K562 (cell line): ENCODE measurements around the gene NEURL4. TPM values are rescaled to one million over a fixed set of nuclear protein-coding genes. Genes with fewer than 3 reads are reported as not detected.

Experiments used
- ATAC-seq: fragments of 200-7000 bp; cut with Tn5 transposase; 3 replicates; pipeline ENCODE4 v1.9.1; 2020; ENCODE audit warnings: moderate library complexity
- BruUV-seq: library from RNA; stranded (reverse); fragments of 400-500 nt; replicated peaks from 2 replicates; lab custom pipeline; 2021; lab: Mats Ljungman, UMichigan
- CTCF ChIA-PET: fragments of 300-600 bp; formaldehyde crosslinking; extraction: SDS; loops from one replicate; lab custom pipeline; 2021; ENCODE audit warnings: low intra/inter-chr PET ratio; lab: Yijun Ruan, JAX
- POLR2A ChIA-PET: fragments of 300-600, 350-650 bp; sonication (Branson Sonifier 250); formaldehyde crosslinking; extraction: SDS; loops from one replicate; lab custom pipeline; 2021; ENCODE audit warnings: antibody characterized with exemption, inconsistent platforms; lab: Yijun Ruan, JAX
- DNase-seq, 4 experiments: peaks; one replicate each; pipeline versions ENCODE4 v3.0.0 to v3.0.0-alpha.2; 2011 to 2018; ENCODE audit warnings: low spot score in 3 of 4, mixed read lengths in 3 of 4; ENCODE audit errors: extremely low read depth in 1 of 4
- FAIRE-seq: peaks from 2 replicates; lab custom pipeline; 2011; peaks lifted over from hg19 to GRCh38; lab: Jason Lieb, UNC
- H2AFZ ChIP-seq: 2 replicates; pipeline ENCODE4 v1.6.0; 2011; ENCODE audit warnings: low read depth, low read length, control low read depth, inconsistent platforms
- H3K27ac ChIP-seq: fragments of 200-600 bp; 3 replicates; pipeline ENCODE4 v1.8.0; 2011; ENCODE audit warnings: low read depth, mild to moderate bottlenecking, control low read depth, inconsistent platforms, low read length, moderate library complexity, mixed read lengths; ENCODE audit errors: extremely low read depth
- H3K27me3 ChIP-seq, 2 experiments: fragments of 300-600 bp in 1 of 2; 2 replicates in 1 of 2; 3 replicates in 1 of 2; pipeline versions ENCODE4 v1.6.0 to v1.8.0; 2011; ENCODE audit warnings: inconsistent platforms in 2 of 2, low read length in 2 of 2, mild to moderate bottlenecking in 1 of 2, mixed read lengths in 1 of 2, moderate library complexity in 1 of 2; ENCODE audit not compliant: control insufficient read depth in 2 of 2, insufficient read depth in 2 of 2
- H3K36me3 ChIP-seq: fragments of 300-600 bp; 3 replicates; pipeline ENCODE4 v1.8.0; 2011; ENCODE audit warnings: mild to moderate bottlenecking, low read length, inconsistent platforms; ENCODE audit not compliant: control insufficient read depth, insufficient read depth
- H3K4me1 ChIP-seq, 2 experiments: fragments of 200-600 bp in 1 of 2; replicated peaks in 1 of 2; 2 replicates in 1 of 2; 3 replicates in 1 of 2; pipeline versions ENCODE4 v1.5.1 to v1.8.0; 2011; ENCODE audit warnings: inconsistent platforms in 2 of 2, low read length in 2 of 2, mild to moderate bottlenecking in 1 of 2, mixed read lengths in 1 of 2, moderate library complexity in 1 of 2; ENCODE audit not compliant: control insufficient read depth in 2 of 2, insufficient read depth in 2 of 2
- H3K4me2 ChIP-seq: 2 replicates; pipeline ENCODE4 v1.6.1; 2011; ENCODE audit warnings: low read length, control low read depth, inconsistent platforms, mixed read lengths; ENCODE audit not compliant: insufficient read depth
- H3K4me3 ChIP-seq: fragments of 200-600 bp; sonication (generic), shearing (Covaris generic); 2 replicates; pipeline ENCODE4 v1.5.1; 2016; ENCODE audit warnings: control low read depth, inconsistent platforms
- H3K79me2 ChIP-seq: fragments of 200-600 bp; 3 replicates; pipeline ENCODE4 v1.8.0; 2011; ENCODE audit warnings: low read length, inconsistent platforms; ENCODE audit not compliant: control insufficient read depth, insufficient read depth
- H3K9ac ChIP-seq, 2 experiments: 2 replicates each; pipeline versions ENCODE4 v1.6.0 to v1.6.1; 2011; ENCODE audit warnings: low read depth in 2 of 2, low read length in 2 of 2, control low read depth in 1 of 2, inconsistent platforms in 1 of 2, mild to moderate bottlenecking in 1 of 2, mixed read lengths in 1 of 2; ENCODE audit not compliant: insufficient read depth in 1 of 2
- H3K9me1 ChIP-seq: one replicate; pipeline ENCODE4 v1.6.0; 2011; ENCODE audit warnings: inconsistent platforms, mild to moderate bottlenecking, low read length, moderate library complexity; ENCODE audit not compliant: control insufficient read depth, insufficient read depth
- H3K9me3 ChIP-seq: replicated peaks from 2 replicates; pipeline ENCODE4 v1.5.1; 2011; ENCODE audit warnings: low read depth, low read length, inconsistent platforms; ENCODE audit not compliant: control insufficient read depth, insufficient read depth
- H4K20me1 ChIP-seq: replicated peaks from 2 replicates; pipeline ENCODE4 v1.6.1; 2011; ENCODE audit warnings: low read length, inconsistent platforms, mixed read lengths; ENCODE audit not compliant: control insufficient read depth, insufficient read depth
- CEBPB ChIP-seq: fragments of 450-650 bp; IDR thresholded peaks from 2 replicates; pipeline ENCODE4 v1.6.1; 2016; ENCODE audit warnings: missing genetic modification characterization, missing compliant biosample characterization
- EGR1 ChIP-seq: fragments of 450-650 bp; conservative IDR thresholded peaks from 2 replicates; pipeline ENCODE4 v1.6.1; 2017; ENCODE audit warnings: mild to moderate bottlenecking
- JUN ChIP-seq, 2 experiments: sonication (generic) in 1 of 2; formaldehyde crosslinking in 1 of 2; IDR thresholded peaks; 2 replicates each; pipeline versions ENCODE4 v1.6.1 to v1.8.0; 2012 to 2022; ENCODE audit warnings: borderline replicate concordance in 2 of 2, mild to moderate bottlenecking in 2 of 2, improper control_type of control experiment in 1 of 2, low read depth in 1 of 2, low read length in 1 of 2, missing genetic modification reagents in 1 of 2
- KLF13 ChIP-seq: fragments of 450-650 bp; IDR thresholded peaks from 2 replicates; pipeline ENCODE4 v1.6.1; 2016; ENCODE audit warnings: missing genetic modification characterization, low read depth, mild to moderate bottlenecking, missing compliant biosample characterization, moderate library complexity, borderline replicate concordance
- L3MBTL2 ChIP-seq: fragments of 450-650 bp; IDR thresholded peaks from 2 replicates; pipeline ENCODE4 v1.6.1; 2016; ENCODE audit warnings: mild to moderate bottlenecking, moderate library complexity
- MCM2 ChIP-seq: fragments of 450-650 bp; IDR thresholded peaks from 2 replicates; pipeline ENCODE4 v1.6.1; 2017; ENCODE audit warnings: low read depth, mild to moderate bottlenecking
- NCOR1 ChIP-seq: fragments of 450-650 bp; IDR thresholded peaks from 2 replicates; pipeline ENCODE4 v1.6.1; 2016; ENCODE audit warnings: mild to moderate bottlenecking, moderate library complexity
- NFATC3 ChIP-seq: fragments of 450-650 bp; IDR thresholded peaks from 2 replicates; pipeline ENCODE4 v1.6.1; 2017; ENCODE audit warnings: mild to moderate bottlenecking
- OTX1 ChIP-seq: fragments of 450-650 bp; formaldehyde crosslinking; IDR thresholded peaks from 2 replicates; pipeline ENCODE4 v1.4.0; 2022; ENCODE audit warnings: mild to moderate bottlenecking
- RBM25 ChIP-seq: fragments of 200-400 bp; formaldehyde crosslinking; IDR thresholded peaks from 2 replicates; pipeline ENCODE4 v1.6.1; 2018; ENCODE audit warnings: low read length, low read depth, moderate library complexity; ENCODE audit not compliant: severe bottlenecking
- TCFL5 ChIP-seq: fragments of 250-450 bp; sonication (Bioruptor Pico); conservative IDR thresholded peaks from 2 replicates; pipeline ENCODE4 v1.6.1; 2021; ENCODE audit warnings: mild to moderate bottlenecking, moderate library complexity, matching md5 sums
- TOE1 ChIP-seq, 2 experiments: fragments of 450-650 bp in 1 of 2; sonication (generic) in 1 of 2; formaldehyde crosslinking in 1 of 2; IDR thresholded peaks; 2 replicates each; pipeline versions ENCODE4 v1.7.1 to v1.8.0; 2016 to 2022; ENCODE audit warnings: borderline replicate concordance in 2 of 2, mild to moderate bottlenecking in 2 of 2, antibody characterized with exemption in 1 of 2, inconsistent platforms in 1 of 2, low read depth in 1 of 2, missing genetic modification reagents in 1 of 2, moderate library complexity in 1 of 2
- YY1 ChIP-seq, 3 experiments: IDR thresholded peaks; 2 replicates each; pipeline ENCODE4 v1.6.1; 2011; ENCODE audit warnings: low read length in 2 of 3, mild to moderate bottlenecking in 2 of 3, moderate library complexity in 2 of 3, borderline replicate concordance in 1 of 3, control low read depth in 1 of 3, low read depth in 1 of 3; ENCODE audit not compliant: insufficient read depth in 3 of 3, insufficient replicate concordance in 2 of 3, control insufficient read depth in 1 of 3, insufficient read length in 1 of 3; ENCODE audit errors: extremely low read depth in 1 of 3
- ZNF583 ChIP-seq: fragments of 250-450 bp; sonication (Bioruptor Pico); IDR thresholded peaks from 2 replicates; pipeline ENCODE4 v1.4.0; 2020
- WGBS: fragments of 100-300 bp; shearing (Covaris generic); methylation state at CpG from one replicate; pipeline ENCODE4 v1.1.6; 2016; ENCODE audit warnings: low coverage, mixed read lengths; ENCODE audit not compliant: insufficient coverage; ENCODE audit errors: missing lambda C conversion rate; 5-methylcytosine and 5-hydroxymethylcytosine counted together
- in situ Hi-C: fragments of 300-500 bp; cut with MboI; formaldehyde crosslinking; loops from 4 replicates; pipeline ENCODE4 v1.15.0; 2018; ENCODE audit warnings: inconsistent platforms, mixed read lengths
- intact Hi-C: fragments of 100-400 bp; cut with micrococcal nuclease; formaldehyde crosslinking; loops from 2 replicates; pipeline ENCODE4 v1.14.2; 2022
- polyA plus RNA-seq, 8 experiments: library from polyadenylated mRNA; depleted of rRNA in 4 of 8; stranded (reverse) in 5 of 8; unstranded in 3 of 8; fragments of >200 nt; fragmentation: Nextera tagmentation in 2 of 8; fragmentation: Illumina TruSeq in 1 of 8; extraction: Ambion mirVana in 2 of 8; extraction: Trizol in 1 of 8; gene quantifications; 2 replicates each; pipeline versions ENCODE4 v1.2.1 to v1.2.3, GENCODE V29; 2011 to 2014; ENCODE audit warnings: inconsistent platforms in 1 of 8, missing spikeins in 1 of 8
- total RNA-seq, 7 experiments: library from RNA; depleted of rRNA in 6 of 7; stranded (reverse); fragments of >200 nt in 6 of 7; fragmentation: Illumina TruSeq in 2 of 7; extraction: Trizol in 2 of 7; gene quantifications; 2 replicates each; pipeline versions ENCODE4 v1.2.1 to v1.2.3, GENCODE V29; 2011 to 2021; ENCODE audit warnings: low replicate concordance in 1 of 7
- TF ChIP-seq, protein P1 (sequence below): fragments of 250-450 bp; sonication (Bioruptor Pico); IDR thresholded peaks from 2 replicates; pipeline ENCODE4 v1.8.0; 2021; ENCODE audit warnings: borderline replicate concordance, mild to moderate bottlenecking, moderate library complexity; ENCODE audit not compliant: poor library complexity, severe bottlenecking
- TF ChIP-seq, protein P2 (sequence below): IDR thresholded peaks from 2 replicates; pipeline ENCODE4 v1.6.1; 2011; ENCODE audit not compliant: insufficient read length; ENCODE audit errors: extremely low read depth

Gene NEURL4
- total and polyA plus RNA-seq, 9 of the 15 experiments (the other 6 are each of a cell fraction or from before 2014, with no cell fraction given) = 0.08 to 37.4 (median 11.5) TPM

DNA sequence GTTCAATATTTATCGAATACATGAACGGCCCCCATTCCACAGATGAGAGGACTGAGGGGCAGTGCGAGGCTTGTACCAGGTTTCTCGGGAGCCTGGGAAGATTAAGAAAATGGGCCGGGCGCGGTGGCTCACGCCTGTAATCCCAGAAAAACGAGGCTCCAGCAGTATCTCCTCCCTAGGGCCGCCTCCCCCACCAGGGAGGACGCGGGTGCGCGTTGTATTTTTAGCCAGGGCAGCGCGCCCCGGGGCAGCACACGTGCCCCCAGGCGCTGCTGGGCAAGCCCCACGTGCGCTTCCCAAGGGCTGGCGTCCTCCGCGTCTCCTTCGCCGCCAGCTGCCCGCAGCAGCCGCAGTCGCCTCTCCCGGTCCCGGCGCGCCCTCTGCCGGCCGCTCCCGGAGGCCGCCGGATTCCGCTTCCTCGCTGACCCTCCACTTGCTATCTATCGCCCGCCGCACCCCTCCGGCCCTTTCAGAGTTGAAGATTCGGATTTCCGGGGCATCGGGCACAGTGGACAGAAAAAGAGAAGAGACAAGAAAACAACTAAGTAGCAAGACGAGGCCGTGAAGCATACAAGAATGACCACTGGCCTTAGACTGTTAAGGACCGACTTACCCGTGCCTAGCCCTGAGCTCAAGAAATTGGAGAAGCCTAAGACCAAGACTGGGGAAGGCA lies 32.8 kb downstream of the NEURL4 start (continued):
- peak in 1 of 3 experiments; percentile 23 for TF ChIP-seq YY1 (IDR thresholded peaks at IDR 0.05; ENCODE audit: borderline replicate concordance in 1 of 3, control insufficient read depth in 1 of 3, extremely low read depth in 1 of 3, insufficient read depth in 3 of 3, insufficient read length in 1 of 3, insufficient replicate concordance in 2 of 3, low read depth in 1 of 3, low read length in 2 of 3)
- TF ChIP-seq, protein P1, sequence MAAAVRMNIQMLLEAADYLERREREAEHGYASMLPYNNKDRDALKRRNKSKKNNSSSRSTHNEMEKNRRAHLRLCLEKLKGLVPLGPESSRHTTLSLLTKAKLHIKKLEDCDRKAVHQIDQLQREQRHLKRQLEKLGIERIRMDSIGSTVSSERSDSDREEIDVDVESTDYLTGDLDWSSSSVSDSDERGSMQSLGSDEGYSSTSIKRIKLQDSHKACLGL = peak; percentile 23
- TF ChIP-seq MCM2 = no peak

DNA sequence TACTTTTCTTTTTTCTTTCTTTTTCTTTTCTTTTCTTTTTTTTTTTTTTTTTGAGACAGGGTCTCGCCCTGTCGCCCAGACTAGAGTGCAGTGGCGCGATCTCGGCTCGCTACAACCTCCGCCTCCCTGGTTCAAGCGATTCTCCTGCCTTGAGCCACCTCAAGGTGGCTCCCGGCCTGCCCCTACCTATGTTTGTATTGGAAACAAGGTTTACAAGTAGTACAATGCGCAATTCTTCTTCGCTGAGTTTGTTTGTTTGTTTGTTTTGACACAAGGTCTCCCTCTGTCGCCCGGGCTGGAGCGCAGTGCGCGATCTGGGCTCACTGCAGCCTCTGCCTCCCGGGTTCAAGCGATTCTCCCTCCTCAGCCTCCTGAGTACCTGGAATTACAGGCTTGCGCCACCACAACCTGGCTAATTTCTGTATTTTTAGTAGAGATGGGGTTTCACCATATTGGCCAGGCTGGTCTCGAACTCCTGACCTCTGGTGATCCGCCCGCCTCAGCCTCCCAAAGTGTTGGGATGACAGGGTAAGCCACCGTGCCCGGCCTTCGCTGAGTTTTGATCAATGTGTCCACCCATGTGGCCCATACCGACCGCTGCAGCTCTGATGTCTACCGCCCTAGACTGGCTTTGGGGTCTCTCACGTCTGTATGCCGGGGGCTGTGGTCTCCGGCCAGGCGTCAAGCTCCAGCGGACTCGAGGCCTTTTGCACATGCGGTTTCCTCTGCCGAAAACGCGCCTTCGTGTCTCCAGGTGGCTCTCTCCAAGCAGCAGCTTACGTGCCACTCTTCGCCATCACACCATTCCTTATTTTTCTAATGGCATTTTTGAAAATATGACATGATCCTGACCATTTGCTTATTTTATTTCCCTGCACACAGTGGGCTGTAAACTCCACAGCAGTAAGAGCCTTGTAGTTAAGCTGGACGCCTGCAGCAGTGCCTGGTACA lies 33.6 kb downstream of the NEURL4 start:
- intact Hi-C loops = loop anchor here (1.0 to 5.0 kb wide), 2 partner anchors 15 to 243 kb away; no protein-coding TSS in a partner anchor
- TF ChIP-seq NCOR1 = no peak
- no peak for TF ChIP-seq EGR1
- TF ChIP-seq RBM25 = no peak
- TF ChIP-seq JUN (IDR thresholded peaks at IDR 0.05; ENCODE audit: borderline replicate concordance, low read depth, low read length) = no peak
- TF ChIP-seq JUN (CRISPR knock-in tag; IDR thresholded peaks at IDR 0.05; ENCODE audit: borderline replicate concordance) = no peak
- TF ChIP-seq NFATC3 = no peak
- TF ChIP-seq TOE1 (IDR thresholded peaks at IDR 0.05; ENCODE audit: borderline replicate concordance) = no peak
- TF ChIP-seq TOE1 (CRISPR knock-in tag; IDR thresholded peaks at IDR 0.05; ENCODE audit: borderline replicate concordance, low read depth) = no peak
- TF ChIP-seq, protein P2, sequence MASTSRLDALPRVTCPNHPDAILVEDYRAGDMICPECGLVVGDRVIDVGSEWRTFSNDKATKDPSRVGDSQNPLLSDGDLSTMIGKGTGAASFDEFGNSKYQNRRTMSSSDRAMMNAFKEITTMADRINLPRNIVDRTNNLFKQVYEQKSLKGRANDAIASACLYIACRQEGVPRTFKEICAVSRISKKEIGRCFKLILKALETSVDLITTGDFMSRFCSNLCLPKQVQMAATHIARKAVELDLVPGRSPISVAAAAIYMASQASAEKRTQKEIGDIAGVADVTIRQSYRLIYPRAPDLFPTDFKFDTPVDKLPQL = no peak
- TF ChIP-seq CEBPB (tag) = no peak
- no peak for TF ChIP-seq L3MBTL2
- no peak for TF ChIP-seq ZNF583
- no peak for TF ChIP-seq OTX1 (CRISPR knock-in tag)
- TF ChIP-seq TCFL5 (CRISPR knock-in tag) = no peak
- TF ChIP-seq KLF13 (tag) = no peak

More for the DNA sequence above, 33.6 kb downstream of the NEURL4 start:
- 88% methylated on average over 15 of the region's 42 CpGs for whole genome bisulfite sequencing
- Histone ChIP-seq H3K79me2 (no peaks in the 10 kb centered on the region), H3K4me1 (peaks cover 17 to 42% of the 10 kb centered on the region in 2 experiments), H3K36me3 (no peaks in the 10 kb centered on the region), H3K4me3 (no peak overlapping the region), H2AFZ (peak overlapping the region; percentile 83), H3K9ac (no peak overlapping the region), H3K9me3 (no peaks in the 10 kb centered on the region), H4K20me1 (no peaks in the 10 kb centered on the region), H3K4me2 (no peak overlapping the region), H3K9me1 (no peaks in the 10 kb centered on the region), H3K27ac (no peak overlapping the region), H3K27me3 (no peaks in the 10 kb centered on the region)
- no peak for DNase-seq
- CTCF ChIA-PET = interaction anchor here (2.5 kb wide), 1 partner anchor 15 kb away, joined by 19 read pairs; the partner anchor contains the start of gene SLC2A4
- in situ Hi-C loops = no loop called here
- BruUV-seq = no TSS peak
- POLR2A ChIA-PET = interaction anchor here (0.7 to 1.6 kb wide), 4 partner anchors 10 to 246 kb away, joined by 3 to 13 read pairs (median 4); partner anchors contain the start of gene PHF23
- ATAC-seq = no peak
- peak; percentile 65 for FAIRE-seq
